Stimulated activated CD8-positive, alpha-beta memory T cell treated with anti-CD3 and anti-CD28 coated beads, Interleukin-12 subunit alpha, Interleukin-12 subunit beta, amount 100 ng/mL, for 24 hours (primary cell): ENCODE measurements around the gene FAM171A2.
A peak's percentile ranks its signal among the peaks of the same experiment; 100 is the strongest.

Experiments
- DNase-seq: peaks from one replicate; pipeline ENCODE4 v3.0.0-alpha.2; 2020; ENCODE audit errors: extremely low read depth

The FAM171A2 gene

DNA sequence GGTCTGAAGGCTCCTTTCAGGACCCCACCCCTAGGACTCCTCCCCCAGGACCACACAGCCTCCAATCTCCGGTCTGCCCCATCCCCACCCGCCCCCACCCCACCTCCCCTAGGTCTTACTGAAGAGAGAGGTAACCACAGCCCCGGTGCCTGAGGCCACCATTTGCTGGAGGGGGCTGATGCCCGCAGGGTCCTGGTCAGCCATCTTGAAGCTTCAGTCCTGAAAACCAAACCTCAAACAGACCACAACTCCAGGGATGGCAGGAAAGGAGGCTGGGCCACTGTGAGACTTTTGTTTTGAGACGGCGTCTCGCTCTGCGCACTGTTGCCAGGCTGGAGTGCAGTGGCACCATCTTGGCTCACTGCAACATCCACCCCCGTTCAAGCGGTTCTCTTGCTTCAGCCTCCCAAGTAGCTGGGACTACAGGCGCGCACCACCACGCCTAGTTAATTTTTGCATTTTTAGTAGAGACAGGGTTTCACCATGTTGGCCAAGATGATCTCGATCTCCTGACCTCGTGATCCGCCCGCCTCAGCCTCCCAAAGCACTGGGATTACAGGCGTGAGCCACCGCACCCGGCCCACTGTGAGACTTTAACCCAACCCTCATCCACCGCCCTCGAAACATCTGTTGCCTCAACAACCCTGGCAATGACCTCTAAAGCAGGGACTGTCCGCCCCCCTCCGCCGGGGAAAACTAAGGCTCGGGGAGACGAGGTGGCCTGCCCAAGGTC lies 40.1 kb downstream of the FAM171A2 start:
- DNase-seq: no peak

DNA sequence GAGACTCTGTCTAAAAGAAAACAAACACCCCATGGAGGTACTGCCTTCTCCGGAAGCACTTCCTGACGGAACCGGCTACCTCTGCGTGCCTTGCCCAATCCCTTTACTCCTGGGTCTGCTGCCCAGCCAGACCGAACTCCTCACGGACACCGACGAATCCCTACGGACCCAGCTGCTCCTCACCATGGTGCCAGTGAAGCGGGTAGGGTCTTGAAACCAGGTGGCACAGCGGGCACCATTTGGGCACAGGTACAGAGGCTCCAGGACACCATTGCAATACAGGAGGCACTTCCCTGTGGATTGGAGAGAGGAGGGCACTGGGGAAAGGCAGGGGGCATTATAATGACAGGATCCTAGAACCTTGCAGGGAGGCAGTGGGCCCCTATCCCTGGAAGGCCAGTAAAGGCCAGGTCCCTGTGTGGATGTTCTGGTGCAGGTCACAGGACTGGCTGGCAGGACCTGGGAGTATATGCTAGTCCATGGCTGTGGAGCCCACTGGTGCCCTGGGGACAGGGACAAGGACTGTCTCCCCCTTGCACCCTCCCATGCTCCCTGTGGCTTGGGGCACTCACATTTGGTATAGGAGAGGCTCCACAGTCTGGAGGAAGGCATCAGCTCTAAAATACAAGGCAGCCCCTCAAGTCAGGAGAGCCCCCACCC lies 41.3 kb downstream of the FAM171A2 start:
- DNase-seq: no peak

DNA sequence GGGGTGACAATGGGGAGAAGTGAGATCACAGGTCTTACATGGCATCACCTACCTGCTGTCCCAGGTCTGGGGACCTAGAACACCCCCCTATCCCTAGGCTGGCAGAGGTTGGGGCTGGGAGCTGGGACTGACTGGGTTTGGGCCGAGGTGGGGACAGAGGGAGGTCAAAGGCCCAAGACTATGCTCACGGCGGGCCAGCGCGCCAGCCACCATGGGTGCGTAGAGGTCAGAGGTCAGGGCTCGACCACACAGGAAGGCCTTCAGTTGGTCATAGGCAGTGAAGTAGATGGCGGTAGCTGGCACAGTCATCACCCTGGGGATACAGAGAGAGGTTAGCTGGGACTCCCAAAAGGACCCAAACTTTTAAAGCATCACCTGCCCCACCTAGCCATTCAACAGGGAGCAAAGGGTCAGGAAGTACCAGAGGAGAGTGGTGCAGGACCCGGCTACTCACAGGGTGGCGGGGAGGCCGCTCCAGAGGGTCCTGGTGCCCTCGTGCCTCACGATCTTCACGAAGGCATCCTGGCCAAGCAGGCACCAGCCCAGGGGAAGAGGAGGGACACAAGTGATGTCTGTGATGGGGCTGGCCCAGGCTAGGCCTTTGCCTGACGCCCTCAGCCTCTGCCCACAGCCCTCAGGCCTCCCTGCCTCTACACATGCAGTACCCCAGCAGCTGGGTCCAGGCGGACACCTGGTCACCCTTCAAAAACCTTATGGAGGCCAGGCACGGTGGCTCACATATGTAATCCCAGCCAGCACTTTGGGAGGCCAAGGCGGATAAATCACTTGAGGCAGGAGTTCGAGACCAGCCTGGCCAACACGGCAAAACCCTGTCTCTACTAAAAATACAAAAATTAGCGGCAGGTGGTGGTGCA lies 42.2 kb downstream of the FAM171A2 start:
- no peak for DNase-seq

DNA sequence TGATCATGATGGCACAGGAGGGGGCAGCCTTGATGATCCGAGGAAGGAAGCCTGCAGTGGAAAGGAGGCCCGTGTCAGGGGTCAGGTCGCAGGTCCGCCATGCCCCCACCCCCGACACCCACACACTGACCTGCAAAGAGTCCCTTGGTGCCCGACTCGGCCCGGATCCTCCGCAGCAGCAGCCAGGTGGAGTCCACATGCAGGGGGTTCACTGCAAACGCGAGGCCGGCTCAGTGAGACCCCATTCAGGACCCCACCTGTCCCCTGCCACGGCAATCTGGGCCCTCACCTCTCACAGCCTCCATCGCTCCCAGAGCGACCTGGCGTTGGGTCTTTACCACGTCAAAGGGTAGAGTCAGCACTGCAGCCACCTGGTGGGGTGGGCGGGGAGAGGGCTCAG lies 43.6 kb downstream of the FAM171A2 start:
- DNase-seq: no peak

DNA sequence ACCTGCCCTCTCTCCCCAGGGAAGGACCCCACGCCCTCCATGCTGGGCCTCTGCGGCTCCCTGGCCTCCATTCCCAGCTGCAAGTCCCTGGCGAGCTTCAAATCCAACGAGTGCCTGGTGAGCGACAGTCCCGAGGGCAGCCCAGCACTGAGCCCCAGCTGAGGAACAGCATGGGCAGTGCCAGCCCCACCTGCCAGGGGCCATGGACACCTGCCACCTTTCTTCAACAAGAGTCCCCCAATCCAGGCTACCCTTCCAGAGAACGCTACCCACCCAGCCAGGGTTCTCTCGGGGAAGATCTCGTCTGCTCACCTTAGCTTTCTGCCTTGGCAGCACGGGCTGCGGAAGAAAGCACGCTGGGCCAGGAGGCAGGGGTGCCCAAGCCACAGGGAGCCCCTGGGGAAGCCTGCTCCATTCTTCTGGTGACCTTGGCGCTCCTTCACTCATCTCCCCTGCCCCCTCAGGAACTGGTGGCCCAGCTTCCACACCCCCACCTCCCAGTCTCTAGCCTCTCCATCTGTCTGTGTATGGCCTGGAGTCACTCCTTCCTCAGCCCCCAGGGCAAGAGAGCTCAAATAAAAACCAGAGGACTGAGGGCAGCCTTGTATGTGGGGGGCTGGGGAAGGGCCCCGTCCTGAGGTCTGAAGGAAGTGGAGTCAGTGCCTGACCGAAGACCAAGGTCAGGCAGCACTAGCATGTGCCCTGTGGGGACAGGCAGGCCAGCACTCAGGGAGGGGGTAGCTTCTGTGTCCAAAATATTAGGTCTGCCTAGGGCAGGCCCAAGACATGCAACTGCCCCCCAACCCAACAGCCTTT lies 45.4 kb downstream of the FAM171A2 start:
- DNase-seq: no peak

DNA sequence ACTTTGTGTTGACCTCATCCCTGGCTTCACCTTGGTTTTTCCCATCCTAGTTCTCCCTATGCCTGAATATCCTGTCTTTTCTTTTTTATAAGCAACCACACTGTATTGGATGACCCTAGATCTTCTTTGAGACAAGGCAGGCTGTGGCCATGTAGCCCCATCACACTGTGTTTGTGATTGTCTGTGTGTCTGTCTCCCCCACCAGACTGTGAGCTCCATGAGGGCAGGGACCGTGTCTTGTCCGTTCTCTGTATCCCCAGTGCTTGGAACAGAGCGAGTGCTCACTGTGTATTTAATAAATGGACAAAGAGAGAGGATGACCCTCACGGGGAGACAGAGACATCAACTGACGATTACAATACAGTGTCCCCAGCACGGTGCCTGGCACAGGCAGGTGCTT lies 46.1 kb downstream of the FAM171A2 start:
- DNase-seq: no peak

DNA sequence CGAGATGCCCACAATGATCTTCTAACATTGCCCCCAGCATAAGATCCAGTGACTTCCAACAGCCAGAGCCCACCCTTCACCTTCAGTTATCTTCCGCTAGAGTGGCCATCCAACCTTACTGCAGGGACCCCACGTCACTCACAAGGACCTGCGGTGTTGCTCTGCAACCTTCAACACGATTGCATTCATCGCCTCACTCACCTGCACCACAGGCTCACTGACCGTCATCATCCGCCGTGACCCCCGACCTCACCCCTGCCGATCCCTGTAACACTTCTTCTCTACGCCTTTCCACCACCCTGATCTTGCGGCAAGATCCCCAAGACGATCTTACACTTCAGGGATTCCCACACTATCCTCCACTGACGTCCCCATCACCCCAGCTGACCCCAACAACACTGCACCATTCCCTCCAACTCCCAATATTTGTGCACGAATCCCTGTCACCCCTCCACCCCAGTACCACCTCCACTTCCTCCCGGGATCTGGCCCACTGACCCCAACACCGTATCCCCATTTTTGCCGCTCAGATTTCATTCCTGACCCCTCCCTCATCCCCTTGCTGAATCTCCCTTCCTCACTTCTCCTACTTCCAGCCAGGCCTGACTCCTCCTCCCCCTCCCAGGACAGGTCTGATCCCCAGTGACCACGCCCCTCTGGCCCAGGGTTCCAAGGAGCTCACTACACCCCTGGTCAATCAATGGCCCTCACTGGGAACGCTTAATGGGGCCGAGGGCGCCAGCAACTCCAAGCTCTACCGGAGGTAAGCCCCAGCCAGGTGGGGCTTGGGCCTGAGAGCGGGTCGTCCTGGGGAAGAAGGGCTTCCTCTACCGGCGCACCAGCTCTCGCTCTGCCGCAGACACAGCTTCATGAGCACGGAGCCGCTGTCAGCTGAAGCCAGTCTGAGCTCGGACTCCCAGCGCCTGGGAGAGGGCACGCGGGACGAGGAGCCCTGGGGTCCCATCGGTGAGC lies 47.6 kb downstream of the FAM171A2 start:
- no peak for DNase-seq

DNA sequence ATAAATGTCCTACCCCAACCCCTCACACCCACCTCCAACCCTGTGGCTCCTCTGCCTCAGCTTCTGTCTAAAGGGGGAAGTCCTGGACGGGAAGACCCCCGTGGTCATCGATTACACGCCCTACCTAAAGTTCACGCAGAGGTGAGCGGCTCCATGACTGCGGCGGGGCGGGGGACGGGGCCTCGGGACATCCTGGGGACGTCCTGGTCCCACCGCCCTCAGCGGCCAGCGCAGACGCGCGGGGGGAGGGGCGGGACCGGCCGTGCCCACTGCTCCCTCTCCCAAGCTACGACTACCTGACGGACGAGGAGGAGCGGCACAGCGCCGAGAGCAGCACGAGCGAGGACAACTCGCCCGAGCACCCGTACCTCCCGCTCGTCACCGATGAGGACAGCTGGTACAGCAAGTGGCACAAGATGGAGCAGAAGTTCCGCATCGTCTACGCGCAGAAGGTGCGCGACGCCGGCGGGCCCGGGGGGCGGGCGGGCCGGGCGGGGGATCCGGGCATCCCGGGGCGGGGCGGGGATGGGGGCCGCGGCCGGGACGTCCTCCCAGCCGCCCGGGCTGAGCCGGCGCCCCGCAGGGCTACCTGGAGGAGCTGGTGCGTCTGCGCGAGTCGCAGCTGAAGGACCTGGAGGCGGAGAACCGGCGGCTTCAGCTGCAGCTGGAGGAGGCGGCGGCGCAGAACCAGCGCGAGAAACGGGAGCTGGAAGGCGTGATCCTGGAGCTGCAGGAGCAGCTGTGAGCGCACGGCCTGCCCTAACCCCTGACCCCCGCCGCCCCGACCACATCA lies 48.6 kb downstream of the FAM171A2 start:
- no peak for DNase-seq

DNA sequence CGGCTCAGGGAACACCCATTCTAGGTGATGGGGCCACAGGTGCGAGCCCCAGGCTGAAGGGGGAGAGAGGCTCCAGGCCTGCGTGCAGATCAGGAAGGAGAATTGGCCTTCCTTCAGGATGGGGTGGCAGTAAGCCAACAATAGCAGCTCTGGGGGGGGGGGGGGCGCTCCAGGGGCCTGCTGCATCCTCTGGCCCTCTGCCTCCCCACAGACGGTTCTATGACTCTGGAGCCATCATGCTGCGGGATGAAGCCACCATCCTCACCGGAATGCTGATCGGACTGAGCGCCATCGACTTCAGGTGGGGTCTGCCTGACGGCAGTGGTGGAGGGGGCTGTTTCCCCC lies 49.2 kb downstream of the FAM171A2 start:
- no peak for DNase-seq

DNA sequence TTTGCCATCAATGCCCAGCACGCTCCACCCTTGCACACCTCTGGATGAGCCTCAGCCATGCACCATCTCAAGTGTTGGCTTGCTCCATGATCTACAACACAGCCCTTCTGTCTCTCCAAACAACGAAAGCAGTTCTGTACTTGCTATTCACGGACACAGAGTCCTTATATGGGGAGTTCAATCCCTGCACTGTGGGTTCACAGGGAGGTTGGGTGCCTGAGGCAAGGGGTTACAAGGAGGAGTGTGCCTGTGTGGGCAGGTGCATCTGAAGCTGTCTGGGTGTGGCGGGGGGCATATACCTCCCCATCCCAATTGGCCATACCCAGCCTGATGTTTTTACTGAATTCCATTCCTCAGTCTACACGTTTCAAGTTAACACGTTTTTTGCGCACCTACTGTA lies 49.6 kb downstream of the FAM171A2 start:
- no peak for DNase-seq

DNA sequence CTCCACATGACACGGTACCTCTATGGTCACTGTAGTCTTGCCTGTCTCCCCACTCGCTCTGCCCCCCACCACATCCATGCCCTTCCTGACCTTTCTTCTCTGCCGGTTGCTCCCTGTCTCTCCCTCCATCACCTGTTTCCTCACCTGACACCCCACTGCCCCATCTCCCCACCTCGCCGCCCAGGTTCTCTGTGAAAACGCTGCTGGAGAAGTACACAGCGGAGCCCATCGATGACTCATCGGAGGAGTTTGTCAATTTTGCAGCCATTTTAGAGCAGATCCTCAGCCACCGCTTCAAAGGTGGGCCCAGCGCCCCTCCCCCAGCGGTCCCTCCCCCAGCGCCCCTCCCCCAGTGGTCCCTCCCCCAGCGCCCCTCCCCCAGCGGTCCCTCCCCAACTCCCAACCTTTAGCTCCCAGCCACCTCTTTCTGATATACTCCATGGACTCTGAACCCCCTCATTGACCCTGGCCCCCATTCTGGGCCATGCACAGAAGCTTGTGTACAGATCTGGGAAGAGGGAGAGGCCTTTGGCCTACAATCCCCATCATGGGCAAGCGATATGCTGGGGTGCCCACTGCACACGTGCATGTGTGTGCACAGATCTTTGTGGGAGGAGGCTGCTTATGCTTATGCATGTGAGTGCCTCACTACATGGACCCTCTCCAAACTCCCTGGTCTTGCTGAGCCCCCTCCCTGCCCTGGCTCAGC lies 51.1 kb downstream of the FAM171A2 start:
- no peak for DNase-seq

DNA sequence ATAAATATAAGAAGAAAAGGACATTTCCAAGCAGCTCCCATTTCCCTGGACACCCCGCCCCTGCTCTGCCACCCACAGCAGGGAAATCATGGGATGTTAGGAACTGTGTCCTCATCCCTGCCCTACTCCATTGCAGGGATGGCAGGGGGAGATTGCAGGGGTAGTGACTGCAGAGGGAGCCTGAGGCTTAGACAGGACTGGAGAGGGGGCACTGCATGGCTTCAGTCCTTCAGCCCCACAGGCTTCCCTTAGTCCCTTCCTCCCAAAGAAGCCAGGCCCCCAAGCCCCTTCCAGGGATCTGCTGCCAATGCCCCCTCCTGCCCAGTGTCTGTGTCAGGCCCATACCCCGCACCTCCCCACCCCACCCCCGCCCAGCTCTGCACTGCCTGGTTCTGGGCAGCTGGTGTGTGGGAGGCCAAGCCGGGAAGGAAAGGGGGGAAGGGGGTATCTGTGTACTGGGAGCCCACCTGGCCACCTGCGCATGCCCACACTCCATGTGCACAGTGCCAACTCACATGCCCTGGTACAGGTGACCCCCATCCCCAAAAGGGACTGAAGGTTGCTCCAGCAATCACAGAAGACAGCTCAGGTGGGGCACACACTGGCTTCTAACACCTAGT lies 52.0 kb downstream of the FAM171A2 start:
- no peak for DNase-seq

DNA sequence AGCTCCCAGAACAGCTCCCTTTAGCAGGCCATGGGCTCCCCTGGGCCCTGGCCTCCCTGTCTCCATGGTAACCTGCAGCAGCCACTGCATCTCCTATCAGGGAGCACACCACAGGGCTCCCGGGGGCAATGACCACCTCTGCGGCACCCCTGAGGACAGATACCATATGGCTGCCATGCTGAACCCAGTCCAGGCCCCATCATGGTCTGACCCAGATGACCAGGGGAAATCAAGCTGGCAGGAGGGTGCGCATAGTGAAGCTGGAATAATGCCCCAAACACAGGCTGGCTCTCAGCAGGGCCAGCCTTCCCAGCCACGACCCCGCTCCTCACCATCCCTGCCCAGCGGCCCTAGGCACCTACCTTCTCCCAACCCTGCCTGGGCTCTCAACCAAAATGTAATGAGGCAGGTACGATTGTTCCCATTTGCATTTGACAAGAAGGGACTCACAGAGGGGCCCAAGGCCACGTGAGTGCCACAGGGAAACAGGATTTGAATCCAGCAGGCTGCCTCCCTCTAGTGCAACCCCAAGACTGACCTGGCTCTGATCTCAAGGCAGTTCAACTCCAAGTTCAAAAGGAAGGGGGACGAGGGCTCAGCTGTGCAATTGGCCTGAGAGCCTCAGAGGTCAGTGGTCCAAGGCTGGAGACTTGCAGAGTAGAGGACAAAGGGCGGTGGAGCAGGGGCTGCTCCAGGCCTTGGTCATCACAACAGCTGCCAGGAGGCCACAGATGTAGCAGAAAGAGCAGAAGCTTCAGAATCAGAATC lies 52.9 kb downstream of the FAM171A2 start:
- DNase-seq: no peak

DNA sequence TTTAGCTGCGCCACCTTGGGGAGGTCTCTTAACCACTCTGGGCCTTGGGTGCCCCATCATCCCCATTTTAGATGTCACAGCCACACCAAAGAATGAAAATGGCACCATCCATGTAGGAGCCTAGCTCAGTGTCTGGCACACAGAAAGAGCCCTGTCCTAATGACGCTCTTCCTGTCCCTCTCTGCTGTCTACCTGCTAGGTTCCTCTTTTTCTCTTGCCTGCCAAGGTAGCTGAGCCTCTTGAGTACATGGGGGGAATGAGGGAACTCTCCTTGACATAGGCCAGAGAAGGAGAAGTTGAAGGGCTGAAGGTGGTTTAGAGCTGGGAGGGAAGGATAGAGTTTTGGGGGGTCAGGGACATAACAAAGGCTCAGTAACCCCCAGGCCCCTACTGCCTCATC lies 53.5 kb downstream of the FAM171A2 start:
- DNase-seq: no peak

DNA sequence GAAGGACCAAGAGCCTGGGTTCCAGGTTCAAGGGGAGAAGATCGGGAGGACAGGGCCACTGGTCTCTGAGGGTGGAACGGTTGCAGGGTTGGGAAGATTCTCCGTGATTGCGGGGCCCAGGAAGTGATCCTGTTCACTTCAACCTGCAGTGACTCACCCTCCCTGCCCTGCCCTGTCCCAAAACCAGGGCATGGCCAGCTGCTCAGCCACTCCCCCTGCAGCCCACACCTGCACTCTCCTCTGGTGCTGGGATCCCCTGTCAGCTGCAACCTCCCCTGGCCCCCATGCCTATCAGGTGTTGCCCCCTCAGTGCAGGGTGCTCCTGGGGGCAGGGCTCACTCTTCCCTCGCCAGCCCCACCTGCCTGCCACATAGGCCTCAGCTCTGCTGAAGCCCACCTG lies 54.2 kb downstream of the FAM171A2 start:
- DNase-seq: no peak

DNA sequence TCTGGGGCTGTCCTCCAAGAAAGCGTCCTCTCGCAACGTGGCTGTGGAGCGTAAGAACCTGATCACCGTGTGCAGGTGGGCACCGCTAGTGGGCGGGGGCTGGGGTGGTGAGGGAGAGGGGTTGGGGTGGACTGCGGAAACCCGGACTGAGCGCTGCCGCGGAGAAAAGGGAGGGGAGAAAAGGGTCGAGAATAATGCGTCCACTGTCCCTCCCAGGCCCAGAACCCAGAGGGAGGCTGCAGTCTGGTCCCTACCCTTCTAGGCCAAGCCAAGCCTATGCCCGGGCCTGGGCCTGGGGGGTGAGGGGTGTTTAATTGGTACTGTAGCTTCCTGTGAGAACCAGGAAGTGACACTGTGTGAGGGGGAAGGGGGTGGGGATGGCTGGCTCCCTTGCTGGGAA lies 54.8 kb downstream of the FAM171A2 start:
- no peak for DNase-seq

DNA sequence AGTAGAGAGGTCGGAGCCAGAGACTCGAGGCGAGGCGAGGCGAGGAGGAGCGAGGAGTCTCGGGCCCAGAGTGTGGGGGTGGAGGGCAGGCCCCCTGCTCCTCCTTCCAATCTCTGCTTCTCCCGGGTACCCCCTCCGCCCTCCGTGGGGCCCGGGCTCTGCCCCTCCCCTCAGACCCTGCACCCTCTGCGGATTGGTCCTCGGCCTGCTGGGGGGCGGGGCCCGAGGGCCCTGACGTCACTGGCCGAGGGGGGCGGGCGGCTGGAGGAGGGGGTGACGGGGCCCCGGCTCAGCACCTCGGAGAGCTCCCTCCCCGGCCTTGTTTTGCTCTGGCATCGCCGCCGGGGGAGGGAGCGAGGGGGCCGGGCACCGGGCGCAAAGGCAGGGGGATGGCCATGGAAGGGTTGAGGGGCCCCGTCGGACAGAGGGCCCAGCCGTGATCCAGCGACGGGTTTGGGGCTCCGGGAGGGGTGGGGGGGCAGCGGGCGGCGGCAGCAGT lies 55.3 kb downstream of the FAM171A2 start, which contains the start of gene RUNDC3A:
Gene RUNDC3A (plus strand): TSS at position 282 of the 499 bp plus-strand sequence. CDS start 232 bp downstream, outside the sequence.
- DNase-seq: peak; percentile 59
